H1 (cell line): ENCODE measurements around the gene DGAT2L6.

Experiments used
- EP300 ChIP-seq, 2 experiments: IDR thresholded peaks; 1 replicate in 1 of 2; 2 replicates in 1 of 2; pipeline ENCODE4 v1.6.1; 2011 to 2012; ENCODE audit warnings: low read depth in 2 of 2, low read length in 2 of 2, mild to moderate bottlenecking in 2 of 2, borderline replicate concordance in 1 of 2, inconsistent platforms in 1 of 2, moderate library complexity in 1 of 2
- GTF2F1 ChIP-seq: IDR thresholded peaks from 2 replicates; pipeline ENCODE4 v1.6.1; 2012; ENCODE audit warnings: low read depth, low read length, improper control_type of control experiment, borderline replicate concordance
- POLR2AphosphoS5 ChIP-seq: IDR thresholded peaks from 2 replicates; pipeline ENCODE4 v1.6.1; 2011; ENCODE audit warnings: low read depth, low read length
- SP2 ChIP-seq: IDR thresholded peaks from 2 replicates; pipeline ENCODE4 v1.6.1; 2012; ENCODE audit warnings: mild to moderate bottlenecking, low read length, inconsistent platforms
- YY1 ChIP-seq: IDR thresholded peaks from 2 replicates; pipeline ENCODE4 v1.6.1; 2011; ENCODE audit warnings: low read depth, mild to moderate bottlenecking, low read length
- TF ChIP-seq, protein P1 (sequence below), 3 experiments: IDR thresholded peaks; 1 replicate in 2 of 3; 2 replicates in 1 of 3; pipeline versions ENCODE4 v1.5.1 to v1.6.1; 2011; ENCODE audit warnings: low read length in 3 of 3, mild to moderate bottlenecking in 3 of 3, inconsistent platforms in 2 of 3, low read depth in 1 of 3, moderate library complexity in 1 of 3; ENCODE audit not compliant: insufficient read depth in 1 of 3; ENCODE audit errors: control extremely low read depth in 1 of 3

DNA sequence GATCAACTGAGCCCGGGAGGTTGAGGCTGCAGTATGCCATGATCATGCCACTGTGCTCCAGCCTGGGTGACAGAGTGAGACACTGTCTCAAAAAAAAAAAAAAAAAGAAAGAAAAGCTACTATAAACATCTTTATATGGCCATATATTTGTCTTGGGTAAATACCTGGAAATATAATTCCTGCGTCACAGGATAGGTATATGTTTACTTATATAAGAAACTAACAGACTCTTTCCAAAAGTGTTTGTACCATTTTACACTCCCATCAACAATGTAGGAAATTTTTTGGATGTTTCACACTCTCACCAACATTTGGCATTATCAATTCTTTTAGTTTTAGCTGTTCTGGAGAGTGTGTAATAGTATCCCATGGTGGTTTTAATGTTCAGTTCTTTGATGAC is 70.0 kb downstream of the DGAT2L6 start:
- TF ChIP-seq SP2 (no peak), POLR2AphosphoS5 (no peak), EP300 (IDR thresholded peaks at IDR 0.05; ENCODE audit: borderline replicate concordance in 1 of 2, low read depth in 2 of 2, low read length in 2 of 2) (no peak), YY1 (no peak), GTF2F1 (no peak)
- TF ChIP-seq, protein P1, sequence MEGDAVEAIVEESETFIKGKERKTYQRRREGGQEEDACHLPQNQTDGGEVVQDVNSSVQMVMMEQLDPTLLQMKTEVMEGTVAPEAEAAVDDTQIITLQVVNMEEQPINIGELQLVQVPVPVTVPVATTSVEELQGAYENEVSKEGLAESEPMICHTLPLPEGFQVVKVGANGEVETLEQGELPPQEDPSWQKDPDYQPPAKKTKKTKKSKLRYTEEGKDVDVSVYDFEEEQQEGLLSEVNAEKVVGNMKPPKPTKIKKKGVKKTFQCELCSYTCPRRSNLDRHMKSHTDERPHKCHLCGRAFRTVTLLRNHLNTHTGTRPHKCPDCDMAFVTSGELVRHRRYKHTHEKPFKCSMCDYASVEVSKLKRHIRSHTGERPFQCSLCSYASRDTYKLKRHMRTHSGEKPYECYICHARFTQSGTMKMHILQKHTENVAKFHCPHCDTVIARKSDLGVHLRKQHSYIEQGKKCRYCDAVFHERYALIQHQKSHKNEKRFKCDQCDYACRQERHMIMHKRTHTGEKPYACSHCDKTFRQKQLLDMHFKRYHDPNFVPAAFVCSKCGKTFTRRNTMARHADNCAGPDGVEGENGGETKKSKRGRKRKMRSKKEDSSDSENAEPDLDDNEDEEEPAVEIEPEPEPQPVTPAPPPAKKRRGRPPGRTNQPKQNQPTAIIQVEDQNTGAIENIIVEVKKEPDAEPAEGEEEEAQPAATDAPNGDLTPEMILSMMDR (IDR thresholded peaks at IDR 0.05; ENCODE audit: control extremely low read depth in 1 of 3, insufficient read depth in 1 of 3, low read depth in 1 of 3, low read length in 3 of 3) = no peak
